Measurements from ENCODE around the gene RRP15. TPM values are rescaled to one million over a fixed set of nuclear protein-coding genes. Genes with fewer than 3 reads are reported as not detected.

RRP15 gene
- total RNA-seq, 4 donors from 2014 or later, result 2.6 to 21.8 (median 12.9) TPM

DNA sequence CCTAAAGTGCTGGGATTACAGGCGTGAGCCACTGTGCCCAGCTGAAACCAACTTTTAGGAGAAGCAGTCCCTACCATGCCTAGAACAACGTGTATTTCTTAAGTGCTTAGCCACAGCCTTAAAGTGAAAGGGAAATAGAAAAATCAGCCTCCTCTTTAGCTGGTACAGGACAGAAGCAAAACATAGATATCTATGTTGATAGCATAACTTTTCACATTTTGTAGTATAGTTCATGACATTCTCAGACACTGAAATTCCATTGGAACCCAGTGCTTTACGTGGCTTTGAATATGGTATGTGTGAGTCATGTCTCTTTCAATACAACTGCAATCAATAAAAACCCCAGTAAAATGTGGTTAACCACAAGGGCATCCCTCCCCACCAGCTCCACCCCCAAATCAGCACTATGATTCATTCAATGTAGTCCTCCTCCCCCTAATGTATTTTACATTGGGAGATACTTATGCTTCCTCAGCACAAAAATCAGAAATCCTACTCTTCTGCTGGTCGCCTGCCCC lies 92.1 kb downstream of the RRP15 start:
- Histone ChIP-seq H3K9me3 (no peaks in the 10 kb centered on the region), H3K4me1 (peaks cover 0 to 18% of the 10 kb centered on the region in 2 donors), H3K27me3 (no peaks in the 10 kb centered on the region), H3K36me3 (no peaks in the 10 kb centered on the region), H3K4me3 (no peak overlapping the region), H3K27ac (no peak overlapping the region)
- no peak for TF ChIP-seq POLR2A (IDR thresholded peaks at IDR 0.05)
- TF ChIP-seq, protein P1, sequence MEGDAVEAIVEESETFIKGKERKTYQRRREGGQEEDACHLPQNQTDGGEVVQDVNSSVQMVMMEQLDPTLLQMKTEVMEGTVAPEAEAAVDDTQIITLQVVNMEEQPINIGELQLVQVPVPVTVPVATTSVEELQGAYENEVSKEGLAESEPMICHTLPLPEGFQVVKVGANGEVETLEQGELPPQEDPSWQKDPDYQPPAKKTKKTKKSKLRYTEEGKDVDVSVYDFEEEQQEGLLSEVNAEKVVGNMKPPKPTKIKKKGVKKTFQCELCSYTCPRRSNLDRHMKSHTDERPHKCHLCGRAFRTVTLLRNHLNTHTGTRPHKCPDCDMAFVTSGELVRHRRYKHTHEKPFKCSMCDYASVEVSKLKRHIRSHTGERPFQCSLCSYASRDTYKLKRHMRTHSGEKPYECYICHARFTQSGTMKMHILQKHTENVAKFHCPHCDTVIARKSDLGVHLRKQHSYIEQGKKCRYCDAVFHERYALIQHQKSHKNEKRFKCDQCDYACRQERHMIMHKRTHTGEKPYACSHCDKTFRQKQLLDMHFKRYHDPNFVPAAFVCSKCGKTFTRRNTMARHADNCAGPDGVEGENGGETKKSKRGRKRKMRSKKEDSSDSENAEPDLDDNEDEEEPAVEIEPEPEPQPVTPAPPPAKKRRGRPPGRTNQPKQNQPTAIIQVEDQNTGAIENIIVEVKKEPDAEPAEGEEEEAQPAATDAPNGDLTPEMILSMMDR (IDR thresholded peaks at IDR 0.05), result no peak
- intact Hi-C loops (cut with DNase I; ENCODE audit: low total_unique reads), result no loop called here
- no peak for DNase-seq

DNA sequence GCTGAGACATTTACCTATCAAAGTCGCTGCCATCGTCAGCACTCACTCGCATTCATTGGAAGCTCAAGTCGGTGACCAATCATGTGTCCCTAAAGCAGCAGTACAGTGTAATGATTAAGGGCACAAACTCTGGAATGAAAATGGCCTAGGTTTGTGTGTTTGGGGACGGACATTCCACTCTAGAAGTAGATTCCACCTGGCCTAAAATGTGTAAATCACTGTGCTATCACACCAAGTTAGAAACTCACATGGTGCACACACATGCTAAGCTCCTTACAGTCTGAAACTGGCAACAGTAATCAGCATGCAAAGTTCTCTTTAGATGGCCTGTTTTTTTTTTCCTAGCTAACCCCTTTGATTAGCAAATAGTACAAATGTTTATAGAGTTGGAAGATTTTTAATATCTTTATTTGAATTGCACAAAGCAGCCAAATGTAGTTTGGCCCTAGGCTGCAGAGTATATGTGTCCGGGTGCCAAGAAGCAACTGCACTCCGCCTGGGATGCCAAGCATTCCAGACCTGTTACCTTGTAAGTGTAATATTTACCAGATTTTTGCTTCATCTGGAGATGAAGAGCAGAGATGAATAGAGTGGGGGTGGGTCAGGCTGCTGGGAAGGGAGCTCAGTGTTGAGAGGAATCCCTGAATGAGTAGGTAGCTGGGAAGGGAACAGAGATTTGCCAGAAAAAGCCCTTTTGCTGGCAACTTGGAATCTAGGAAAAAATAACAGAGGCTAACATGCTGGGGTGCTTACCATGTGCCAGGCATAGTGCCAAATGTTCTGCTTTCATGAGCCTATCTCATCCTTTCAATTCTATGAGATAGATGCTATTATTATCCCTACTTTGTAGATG lies 95.3 kb downstream of the RRP15 start:
- no peak for TF ChIP-seq POLR2A (IDR thresholded peaks at IDR 0.05)
- TF ChIP-seq, protein P1 (IDR thresholded peaks at IDR 0.05), result no peak
- no peak overlapping the region for H3K27ac ChIP-seq
- no peaks in the 10 kb centered on the region for H3K27me3 ChIP-seq
- no peaks in the 10 kb centered on the region for H3K9me3 ChIP-seq
- peaks cover 0 to 6% of the 10 kb centered on the region in 2 donors for H3K4me1 ChIP-seq
- H3K36me3 ChIP-seq, result no peaks in the 10 kb centered on the region
- no peak for DNase-seq
- intact Hi-C loops (cut with DNase I; ENCODE audit: low total_unique reads), result no loop called here
- H3K4me3 ChIP-seq, result no peak overlapping the region

DNA sequence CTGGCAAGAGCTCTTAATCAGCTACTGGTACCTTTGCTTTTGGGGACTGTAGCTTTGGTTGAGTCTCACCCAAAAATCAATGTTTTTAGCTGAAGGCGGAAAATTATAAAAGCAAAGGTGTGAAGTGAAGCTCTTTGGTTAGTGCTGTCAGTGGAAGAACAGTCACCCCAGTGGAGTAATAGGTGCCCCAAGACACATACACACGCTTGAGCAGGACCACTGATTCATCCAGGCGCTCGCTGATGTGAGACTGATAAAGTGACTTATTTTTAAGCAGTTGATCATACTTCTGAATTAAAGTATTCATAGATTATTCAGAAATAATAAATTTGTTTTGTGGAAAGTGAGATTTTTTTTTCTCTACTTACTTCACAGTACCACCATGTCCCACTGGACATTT lies 97.2 kb downstream of the RRP15 start:
- TF ChIP-seq, protein P1 (IDR thresholded peaks at IDR 0.05), result no peak
- H3K4me1 ChIP-seq, result peaks cover 0 to 6% of the 10 kb centered on the region in 2 donors
- H3K27me3 ChIP-seq, result no peaks in the 10 kb centered on the region
- no peak overlapping the region for H3K4me3 ChIP-seq
- no peak overlapping the region for H3K27ac ChIP-seq
- H3K9me3 ChIP-seq, result no peaks in the 10 kb centered on the region
- intact Hi-C loops (cut with DNase I; ENCODE audit: low total_unique reads), result no loop called here
- DNase-seq, result no peak
- H3K36me3 ChIP-seq, result no peaks in the 10 kb centered on the region

DNA sequence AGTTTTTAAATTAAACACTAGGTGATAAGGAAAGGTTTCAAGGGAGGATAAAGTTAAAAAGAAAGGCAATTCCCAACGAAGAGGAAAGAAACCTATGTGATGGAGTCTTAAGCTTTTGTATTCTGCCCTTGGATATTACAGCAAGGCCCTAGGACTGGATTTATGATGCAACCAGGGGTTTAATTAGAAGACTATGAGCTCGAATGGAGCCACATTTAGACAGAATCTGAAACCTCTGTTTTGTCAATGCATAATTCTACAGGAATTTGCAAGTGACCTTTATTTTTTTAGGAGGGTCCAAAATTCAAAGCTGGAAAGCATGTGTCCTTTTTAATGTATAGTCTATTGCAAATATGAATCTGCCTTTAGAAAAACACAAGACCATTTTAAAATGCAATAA lies 98.0 kb downstream of the RRP15 start:
- H3K27ac ChIP-seq, result no peak overlapping the region
- H3K4me3 ChIP-seq, result no peak overlapping the region
- H3K27me3 ChIP-seq, result no peaks in the 10 kb centered on the region
- H3K36me3 ChIP-seq, result no peaks in the 10 kb centered on the region
- peaks cover 0 to 6% of the 10 kb centered on the region in 2 donors for H3K4me1 ChIP-seq
- no peak for DNase-seq
- H3K9me3 ChIP-seq, result no peaks in the 10 kb centered on the region
- TF ChIP-seq, protein P1 (IDR thresholded peaks at IDR 0.05), result no peak
- TF ChIP-seq POLR2A (IDR thresholded peaks at IDR 0.05), result no peak
- intact Hi-C loops (cut with DNase I; ENCODE audit: low total_unique reads), result no loop called here

DNA sequence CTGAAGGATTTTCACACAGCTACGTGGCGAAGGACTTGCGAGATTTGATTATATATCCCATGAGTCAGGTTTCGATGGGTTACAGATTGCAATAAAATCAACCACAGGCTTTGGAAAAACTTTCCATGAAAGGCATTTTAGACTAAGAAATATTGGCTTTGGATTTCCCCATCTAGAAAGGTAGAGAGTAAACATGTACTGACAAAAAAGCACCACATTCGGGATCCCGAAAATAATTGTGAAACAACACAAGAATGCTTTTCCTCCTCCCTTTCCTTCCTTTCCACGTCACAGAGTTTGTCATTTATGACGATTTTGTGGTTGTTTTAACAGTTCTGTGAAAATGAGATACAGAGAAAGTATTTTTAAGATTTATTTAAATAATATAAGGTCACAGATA lies 98.6 kb downstream of the RRP15 start:
- DNase-seq, result no peak
- Histone ChIP-seq H3K27me3 (no peaks in the 10 kb centered on the region), H3K27ac (no peak overlapping the region), H3K4me1 (peaks cover 0 to 6% of the 10 kb centered on the region in 2 donors), H3K36me3 (no peaks in the 10 kb centered on the region), H3K9me3 (no peaks in the 10 kb centered on the region), H3K4me3 (no peak overlapping the region)
- TF ChIP-seq, protein P1 (IDR thresholded peaks at IDR 0.05), result no peak
- TF ChIP-seq POLR2A (IDR thresholded peaks at IDR 0.05), result no peak
- intact Hi-C loops (cut with DNase I; ENCODE audit: low total_unique reads), result no loop called here
